NCI-H1694 (cell line): ENCODE results near the gene PLXNA2.

Experiments used
- DNase-seq: peaks from one replicate; lab custom pipeline; 2025; lab: John Stamatoyannopoulos, UW

Gene PLXNA2

GRCh38 chr1:208089761-208090370 lies 154.3 kb downstream of the PLXNA2 start:
- no peak for DNase-seq

- no peak for DNase-seq
Measured at GRCh38 chr1:208089149-208089548, 155.0 kb downstream of the PLXNA2 start.

- no peak for DNase-seq
Measured at GRCh38 chr1:208088319-208088718, 155.9 kb downstream of the PLXNA2 start.

GRCh38 chr1:208085655-208086515 lies 158.3 kb downstream of the PLXNA2 start:
- no peak for DNase-seq

GRCh38 chr1:208084764-208085163 lies 159.4 kb downstream of the PLXNA2 start:
- DNase-seq, result no peak

- DNase-seq, result no peak
Measured at GRCh38 chr1:208084220-208084619, 160.0 kb downstream of the PLXNA2 start.

GRCh38 chr1:208083715-208084085 lies 160.5 kb downstream of the PLXNA2 start:
- no peak for DNase-seq

- no peak for DNase-seq
Measured at GRCh38 chr1:208083016-208083714, 161.0 kb downstream of the PLXNA2 start.

GRCh38 chr1:208081972-208082371 lies 162.2 kb downstream of the PLXNA2 start:
- DNase-seq, result no peak

GRCh38 chr1:208080396-208081286 lies 163.5 kb downstream of the PLXNA2 start:
- no peak for DNase-seq

GRCh38 chr1:208079161-208079560 lies 165.0 kb downstream of the PLXNA2 start:
- no peak for DNase-seq

- DNase-seq, result no peak
Measured at GRCh38 chr1:208078752-208079151, 165.4 kb downstream of the PLXNA2 start.

- no peak for DNase-seq
Measured at GRCh38 chr1:208077232-208078075, 166.7 kb downstream of the PLXNA2 start.

GRCh38 chr1:208074353-208074752 lies 169.8 kb downstream of the PLXNA2 start:
- DNase-seq, result no peak

GRCh38 chr1:208071435-208072031 lies 172.7 kb downstream of the PLXNA2 start:
- no peak for DNase-seq

GRCh38 chr1:208069908-208070307 lies 174.3 kb downstream of the PLXNA2 start:
- no peak for DNase-seq

GRCh38 chr1:208069317-208069716 lies 174.9 kb downstream of the PLXNA2 start:
- peak; percentile 84 for DNase-seq

GRCh38 chr1:208068908-208069307 lies 175.3 kb downstream of the PLXNA2 start:
- no peak for DNase-seq

- no peak for DNase-seq
Measured at GRCh38 chr1:208068407-208068806, 175.8 kb downstream of the PLXNA2 start.

GRCh38 chr1:208066583-208066982 lies 177.6 kb downstream of the PLXNA2 start:
- no peak for DNase-seq

- DNase-seq, result no peak
Measured at GRCh38 chr1:208065862-208066261, 178.3 kb downstream of the PLXNA2 start.
